DOHH2 (cell line): ENCODE data around the gene TEX51.

ENCODE experiments used
- CTCF ChIP-seq: fragments of 200-600 bp; sonication (generic); IDR thresholded peaks from one replicate; pipeline ENCODE4 v1.5.1; 2014; ENCODE audit warnings: antibody characterized with exemption, mild to moderate bottlenecking, low read depth, low read length; ENCODE audit not compliant: poor library complexity, severe bottlenecking
- EZH2phosphoT487 ChIP-seq: fragments of 200-600 bp; sonication (generic); IDR thresholded peaks from 2 replicates; pipeline ENCODE4 v1.6.1; 2017; ENCODE audit warnings: borderline replicate concordance, mild to moderate bottlenecking, antibody characterized with exemption, low read length, moderate library complexity, mixed read lengths

- TF ChIP-seq CTCF (no peak), EZH2phosphoT487 (no peak)
Measured at GRCh38 chr2:126913881-126914615, 15.4 kb downstream of the TEX51 start.
